ENCODE data around the gene MARK3. TPM values are rescaled to one million over a fixed set of nuclear protein-coding genes. Genes with fewer than 3 reads are reported as not detected.

MARK3 gene
- total RNA-seq, 4 donors from 2014 or later, result 44.4 to 112 (median 67.5) TPM

- WGBS, 2 donors, result 16 to 53% methylated on average over 18 to 21 of the region's 25 CpGs
Observed at GRCh38 chr14:103512701-103513611, 127.7 kb downstream of the MARK3 start.

DNA sequence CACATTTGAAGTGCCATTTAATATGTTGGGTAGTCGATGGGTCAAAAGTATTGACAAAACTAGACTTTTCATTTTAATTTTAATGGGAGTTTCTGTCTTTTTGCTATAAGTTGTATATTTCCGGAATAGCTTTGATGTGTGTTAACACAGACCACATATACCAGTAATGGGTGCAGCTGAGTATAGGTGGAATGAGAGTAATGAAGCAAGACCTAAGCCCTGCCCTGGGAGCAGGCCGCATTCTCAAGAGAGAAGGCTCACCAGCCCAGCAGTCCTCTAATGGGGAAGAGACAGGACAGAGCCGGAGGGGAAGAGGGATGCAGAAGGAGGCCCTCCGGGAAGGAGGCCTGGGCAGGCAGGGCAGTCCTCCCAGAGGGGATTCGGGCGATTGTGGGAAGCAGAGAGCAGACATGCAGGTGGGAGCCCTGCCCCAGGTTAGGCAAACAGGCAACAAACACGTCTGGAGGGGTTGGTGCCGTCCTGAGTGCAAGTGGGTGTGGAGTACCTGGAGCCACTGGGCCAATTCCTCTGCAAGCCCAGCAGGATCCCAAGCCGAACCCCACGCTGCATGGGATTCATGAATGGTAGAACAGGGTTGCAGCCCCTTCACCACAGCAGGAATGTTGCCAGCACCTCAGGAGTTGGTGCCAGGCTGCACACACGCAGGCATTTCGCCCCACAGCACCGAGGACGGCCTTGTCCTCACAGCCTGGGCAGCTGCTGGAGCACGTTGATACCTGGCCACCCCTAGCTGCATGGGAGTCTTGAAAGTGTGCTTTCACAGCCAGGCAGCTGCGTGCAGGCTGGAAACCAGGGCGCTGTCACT lies 129.6 kb downstream of the MARK3 start:
- H3K9me3 ChIP-seq, result no peaks in the 10 kb centered on the region
- DNase-seq, result no peak
- H3K4me3 ChIP-seq, result no peak overlapping the region
- peaks cover 2 to 19% (median 6%) of the 10 kb centered on the region in 3 donors for H3K36me3 ChIP-seq
- intact Hi-C loops (cut with DNase I), result no loop called here
- H3K27me3 ChIP-seq, result no peaks in the 10 kb centered on the region
- WGBS, 2 donors, result 56 to 86% methylated on average over 12 to 14 of the region's 18 CpGs
- peaks cover 32 to 74% (median 41%) of the 10 kb centered on the region in 3 donors for H3K4me1 ChIP-seq
- TF ChIP-seq, protein P1, sequence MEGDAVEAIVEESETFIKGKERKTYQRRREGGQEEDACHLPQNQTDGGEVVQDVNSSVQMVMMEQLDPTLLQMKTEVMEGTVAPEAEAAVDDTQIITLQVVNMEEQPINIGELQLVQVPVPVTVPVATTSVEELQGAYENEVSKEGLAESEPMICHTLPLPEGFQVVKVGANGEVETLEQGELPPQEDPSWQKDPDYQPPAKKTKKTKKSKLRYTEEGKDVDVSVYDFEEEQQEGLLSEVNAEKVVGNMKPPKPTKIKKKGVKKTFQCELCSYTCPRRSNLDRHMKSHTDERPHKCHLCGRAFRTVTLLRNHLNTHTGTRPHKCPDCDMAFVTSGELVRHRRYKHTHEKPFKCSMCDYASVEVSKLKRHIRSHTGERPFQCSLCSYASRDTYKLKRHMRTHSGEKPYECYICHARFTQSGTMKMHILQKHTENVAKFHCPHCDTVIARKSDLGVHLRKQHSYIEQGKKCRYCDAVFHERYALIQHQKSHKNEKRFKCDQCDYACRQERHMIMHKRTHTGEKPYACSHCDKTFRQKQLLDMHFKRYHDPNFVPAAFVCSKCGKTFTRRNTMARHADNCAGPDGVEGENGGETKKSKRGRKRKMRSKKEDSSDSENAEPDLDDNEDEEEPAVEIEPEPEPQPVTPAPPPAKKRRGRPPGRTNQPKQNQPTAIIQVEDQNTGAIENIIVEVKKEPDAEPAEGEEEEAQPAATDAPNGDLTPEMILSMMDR (IDR thresholded peaks at IDR 0.05), result no peak
- no peak for TF ChIP-seq POLR2A (IDR thresholded peaks at IDR 0.05)
- no peak overlapping the region for H3K27ac ChIP-seq

More at GRCh38 chr14:103512701-103513611, 127.7 kb downstream of the MARK3 start:
- TF ChIP-seq, protein P1 (IDR thresholded peaks at IDR 0.05), result no peak
- no peak for TF ChIP-seq POLR2A (IDR thresholded peaks at IDR 0.05)
- no peaks in the 10 kb centered on the region for H3K27me3 ChIP-seq
- H3K9me3 ChIP-seq, result no peaks in the 10 kb centered on the region
- H3K4me1 ChIP-seq, result peaks cover 15 to 55% (median 22%) of the 10 kb centered on the region in 3 donors
- peak overlapping the region in 1 of 4 donors; percentile 1 for H3K4me3 ChIP-seq
- no peak for DNase-seq
- H3K27ac ChIP-seq, result peak overlapping the region; percentile 84 to 93 (median 87)
- intact Hi-C loops (cut with DNase I), result no loop called here
- peaks cover 6 to 37% (median 7%) of the 10 kb centered on the region in 3 donors for H3K36me3 ChIP-seq

GRCh38 chr14:103516426-103517173 lies 131.4 kb downstream of the MARK3 start:
- peaks cover 48 to 92% (median 52%) of the 10 kb centered on the region in 3 donors for H3K4me1 ChIP-seq

GRCh38 chr14:103517174-103517566 lies 132.0 kb downstream of the MARK3 start:
- peaks cover 52 to 97% (median 53%) of the 10 kb centered on the region in 3 donors for H3K4me1 ChIP-seq
- no peak overlapping the region for H3K4me3 ChIP-seq
- WGBS, 2 donors, result 57 to 83% methylated on average over 1 to 10 of the region's 10 CpGs
- no peaks in the 10 kb centered on the region for H3K9me3 ChIP-seq
- no peak for TF ChIP-seq POLR2A (IDR thresholded peaks at IDR 0.05)
- TF ChIP-seq, protein P1 (IDR thresholded peaks at IDR 0.05), result no peak
- H3K36me3 ChIP-seq, result no peaks in the 10 kb centered on the region
- intact Hi-C loops (cut with DNase I), result no loop called here
- no peak overlapping the region for H3K27ac ChIP-seq
- no peak for DNase-seq
- peaks cover 0 to 17% (median 0%) of the 10 kb centered on the region in 4 donors for H3K27me3 ChIP-seq

More at GRCh38 chr14:103516426-103517173, 131.4 kb downstream of the MARK3 start:
- no peak for DNase-seq
- H3K9me3 ChIP-seq, result no peaks in the 10 kb centered on the region
- no peak overlapping the region for H3K4me3 ChIP-seq
- TF ChIP-seq, protein P1 (IDR thresholded peaks at IDR 0.05), result no peak
- TF ChIP-seq POLR2A (IDR thresholded peaks at IDR 0.05), result no peak
- H3K36me3 ChIP-seq, result peaks cover 0 to 2% (median under 1%) of the 10 kb centered on the region in 3 donors
- intact Hi-C loops (cut with DNase I), result no loop called here
- H3K27ac ChIP-seq, result peak overlapping the region in 2 of 4 donors; percentile 17 to 42
- WGBS, 2 donors, result 49 to 68% methylated on average over 9 to 10 of the region's 10 CpGs
- peaks cover 0 to 12% (median 0%) of the 10 kb centered on the region in 4 donors for H3K27me3 ChIP-seq
